K562 (cell line): ENCODE measurements around the gene RXRA. TPM values are rescaled to one million over a fixed set of nuclear protein-coding genes. Genes with fewer than 3 reads are reported as not detected.

ENCODE experiments used
- ATF3 ChIP-seq, 2 experiments: fragments of 450-650 bp in 1 of 2; sonication (generic) in 1 of 2; formaldehyde crosslinking in 1 of 2; IDR thresholded peaks in 1 of 2; conservative IDR thresholded peaks in 1 of 2; 2 replicates each; pipeline versions ENCODE4 v1.6.1 to v1.8.1; 2016 to 2023; ENCODE audit warnings: mild to moderate bottlenecking in 2 of 2, moderate library complexity in 2 of 2, inconsistent platforms in 1 of 2, missing genetic modification reagents in 1 of 2
- CBFB ChIP-seq: sonication (generic); formaldehyde crosslinking; IDR thresholded peaks from 2 replicates; pipeline ENCODE4 v1.4.0; 2020; ENCODE audit warnings: mild to moderate bottlenecking, missing genetic modification reagents
- CHAMP1 ChIP-seq: fragments of 450-650 bp; IDR thresholded peaks from 2 replicates; pipeline ENCODE4 v1.6.1; 2016; ENCODE audit warnings: mild to moderate bottlenecking
- EGR1 ChIP-seq: fragments of 450-650 bp; conservative IDR thresholded peaks from 2 replicates; pipeline ENCODE4 v1.6.1; 2017; ENCODE audit warnings: mild to moderate bottlenecking
- FOSL1 ChIP-seq: fragments of 200-800 bp; sonication (Bioruptor generic); conservative IDR thresholded peaks from 2 replicates; pipeline ENCODE4 v1.6.1; 2016; ENCODE audit warnings: missing genetic modification characterization, missing compliant biosample characterization
- FOXP1 ChIP-seq: sonication (generic); formaldehyde crosslinking; IDR thresholded peaks from 2 replicates; pipeline ENCODE4 v1.8.0; 2022; ENCODE audit warnings: mild to moderate bottlenecking, missing genetic modification reagents
- HNRNPH1 ChIP-seq: fragments of 200-400 bp; formaldehyde crosslinking; optimal IDR thresholded peaks from 2 replicates; pipeline ENCODE3; 2017; ENCODE audit warnings: low read depth, mild to moderate bottlenecking, low read length, moderate library complexity
- KAT7 ChIP-seq: sonication (generic); formaldehyde crosslinking; IDR thresholded peaks from 2 replicates; pipeline ENCODE4 v1.8.0; 2022; ENCODE audit warnings: missing genetic modification reagents, mild to moderate bottlenecking, borderline replicate concordance
- NFIX ChIP-seq: fragments of 250-450 bp; sonication (Bioruptor Pico); IDR thresholded peaks from 2 replicates; pipeline ENCODE4 v1.4.0; 2020; ENCODE audit warnings: low read depth, mild to moderate bottlenecking, moderate library complexity
- OTX1 ChIP-seq: fragments of 450-650 bp; formaldehyde crosslinking; IDR thresholded peaks from 2 replicates; pipeline ENCODE4 v1.4.0; 2022; ENCODE audit warnings: mild to moderate bottlenecking
- POLR3A ChIP-seq: IDR thresholded peaks from 2 replicates; pipeline ENCODE4 v1.6.1; 2011; ENCODE audit warnings: borderline replicate concordance, mild to moderate bottlenecking, moderate library complexity; ENCODE audit not compliant: insufficient read length, insufficient read depth; ENCODE audit errors: extremely low read depth
- PURB ChIP-seq: sonication (generic); formaldehyde crosslinking; IDR thresholded peaks from 2 replicates; pipeline ENCODE4 v1.9.0; 2021; ENCODE audit warnings: low read depth, mild to moderate bottlenecking, missing genetic modification reagents
- RCOR1 ChIP-seq, 2 experiments: IDR thresholded peaks; 2 replicates each; pipeline ENCODE4 v1.6.1; 2012; ENCODE audit warnings: low read depth in 2 of 2, low read length in 2 of 2, borderline replicate concordance in 1 of 2, improper control_type of control experiment in 1 of 2
- SPI1 ChIP-seq: IDR thresholded peaks from 2 replicates; pipeline ENCODE4 v1.6.1; 2011; ENCODE audit warnings: low read depth, low read length, control low read depth, borderline replicate concordance
- TAF1 ChIP-seq: IDR thresholded peaks from 2 replicates; pipeline ENCODE4 v1.6.1; 2011; ENCODE audit warnings: mild to moderate bottlenecking, low read length, moderate library complexity; ENCODE audit not compliant: insufficient read depth, control insufficient read depth, severe bottlenecking; ENCODE audit errors: extremely low read depth
- ZNF174 ChIP-seq: fragments of 250-450 bp; sonication (Bioruptor Pico); IDR thresholded peaks from 2 replicates; pipeline ENCODE4 v1.4.0; 2020; ENCODE audit warnings: mild to moderate bottlenecking
- ZNF395 ChIP-seq: fragments of 200-800 bp; sonication (Bioruptor generic); IDR thresholded peaks from 2 replicates; pipeline ENCODE4 v1.6.1; 2017; ENCODE audit warnings: missing genetic modification characterization, missing compliant biosample characterization
- ZNF77 ChIP-seq: fragments of 250-450 bp; sonication (Bioruptor Pico); IDR thresholded peaks from 2 replicates; pipeline ENCODE4 v1.5.0; 2020
- ZNF79 ChIP-seq: fragments of 250-450 bp; sonication (Bioruptor Pico); IDR thresholded peaks from 2 replicates; pipeline ENCODE4 v1.4.0; 2020; ENCODE audit warnings: low read depth, mild to moderate bottlenecking, moderate library complexity
- polyA plus RNA-seq, 8 experiments: library from polyadenylated mRNA; depleted of rRNA in 4 of 8; stranded (reverse) in 5 of 8; unstranded in 3 of 8; fragments of >200 nt; fragmentation: Nextera tagmentation in 2 of 8; fragmentation: Illumina TruSeq in 1 of 8; extraction: Ambion mirVana in 2 of 8; extraction: Trizol in 1 of 8; gene quantifications; 2 replicates each; pipeline versions ENCODE4 v1.2.1 to v1.2.3, GENCODE V29; 2011 to 2014; ENCODE audit warnings: inconsistent platforms in 1 of 8, missing spikeins in 1 of 8
- total RNA-seq, 7 experiments: library from RNA; depleted of rRNA in 6 of 7; stranded (reverse); fragments of >200 nt in 6 of 7; fragmentation: Illumina TruSeq in 2 of 7; extraction: Trizol in 2 of 7; gene quantifications; 2 replicates each; pipeline versions ENCODE4 v1.2.1 to v1.2.3, GENCODE V29; 2011 to 2021; ENCODE audit warnings: low replicate concordance in 1 of 7
- TF ChIP-seq, protein P1 (sequence below): fragments of 250-450 bp; sonication (Bioruptor Pico); IDR thresholded peaks from 2 replicates; pipeline ENCODE4 v1.9.0; 2021; ENCODE audit warnings: mild to moderate bottlenecking, inconsistent platforms

RXRA gene
- total and polyA plus RNA-seq, 9 of the 15 experiments (the other 6 are each of a cell fraction or from before 2014, with no cell fraction given) = 0.35 to 23.6 (median 4.6) TPM

DNA sequence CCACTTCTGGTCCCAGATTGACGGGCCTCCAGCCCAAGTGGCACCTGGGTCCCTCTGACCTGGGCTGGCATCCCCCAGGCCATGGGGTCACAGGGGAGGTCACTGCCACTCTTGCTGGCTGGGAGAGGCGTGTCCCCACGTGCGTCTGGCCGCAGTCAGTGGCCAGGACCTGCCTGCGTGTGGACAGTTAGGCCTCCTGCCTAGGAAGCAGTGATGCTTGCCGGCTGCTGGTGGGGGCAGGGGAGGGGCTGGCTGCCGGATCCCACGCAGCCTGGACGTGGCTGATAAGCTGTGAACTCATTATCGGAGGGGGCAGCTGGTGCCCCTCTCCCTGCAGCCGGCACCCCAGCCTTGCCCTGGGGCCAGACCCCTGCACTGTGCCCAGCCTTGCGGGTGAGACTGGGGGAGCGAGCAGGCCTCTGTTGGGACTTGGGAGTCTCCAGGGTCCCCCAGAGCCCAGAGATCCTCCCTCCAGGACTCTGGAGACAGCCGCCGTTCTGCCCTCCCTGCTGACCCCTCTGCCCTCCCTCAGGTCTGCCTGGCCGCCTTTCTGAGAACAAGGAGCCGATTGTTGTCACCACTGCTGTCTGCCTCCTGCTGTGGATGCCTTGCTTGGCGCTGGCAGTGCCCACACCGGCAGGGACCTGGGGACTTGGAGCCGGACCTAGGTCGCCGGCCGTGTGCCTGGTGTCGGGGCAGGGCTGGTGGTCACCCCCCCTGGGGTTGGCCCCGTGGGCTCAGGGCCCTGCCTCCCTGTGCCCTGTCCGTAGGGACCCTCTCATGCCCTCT lies 12.3 kb downstream of the RXRA start (continued):
- TF ChIP-seq OTX1 = no peak
- TF ChIP-seq HNRNPH1 = no peak
- TF ChIP-seq NFIX = no peak
- peak; percentile 40 for TF ChIP-seq FOSL1 (tag)
- TF ChIP-seq POLR3A = no peak
- TF ChIP-seq PURB (CRISPR knock-in tag) = no peak
- peak; percentile 42 for TF ChIP-seq TAF1
- TF ChIP-seq ATF3 (IDR thresholded peaks at IDR 0.05) = peak; percentile 17; the same call in 1 of the 2 replicates
- TF ChIP-seq ATF3 (CRISPR knock-in tag; conservative IDR thresholded peaks at IDR 0.05) = no peak; the same call in 1 of the 2 replicates
- no peak for TF ChIP-seq ZNF174
- TF ChIP-seq FOXP1 (CRISPR knock-in tag) = peak; percentile 69
- TF ChIP-seq RCOR1 (IDR thresholded peaks at IDR 0.05; ENCODE audit: borderline replicate concordance in 1 of 2, low read depth in 2 of 2, low read length in 2 of 2) = peak; percentile 86 to 96; a peak in 3 of 4 replicates
- TF ChIP-seq KAT7 (CRISPR knock-in tag) = no peak
- no peak; the same call in 1 of the 2 replicates for TF ChIP-seq CHAMP1
- no peak for TF ChIP-seq ZNF79
- TF ChIP-seq EGR1 = peak; percentile 94
- TF ChIP-seq SPI1 = no peak
- peak; percentile 97 for TF ChIP-seq ZNF395 (CRISPR knock-in tag)
- no peak for TF ChIP-seq ZNF77 (CRISPR knock-in tag)
- no peak for TF ChIP-seq CBFB
- TF ChIP-seq, protein P1, sequence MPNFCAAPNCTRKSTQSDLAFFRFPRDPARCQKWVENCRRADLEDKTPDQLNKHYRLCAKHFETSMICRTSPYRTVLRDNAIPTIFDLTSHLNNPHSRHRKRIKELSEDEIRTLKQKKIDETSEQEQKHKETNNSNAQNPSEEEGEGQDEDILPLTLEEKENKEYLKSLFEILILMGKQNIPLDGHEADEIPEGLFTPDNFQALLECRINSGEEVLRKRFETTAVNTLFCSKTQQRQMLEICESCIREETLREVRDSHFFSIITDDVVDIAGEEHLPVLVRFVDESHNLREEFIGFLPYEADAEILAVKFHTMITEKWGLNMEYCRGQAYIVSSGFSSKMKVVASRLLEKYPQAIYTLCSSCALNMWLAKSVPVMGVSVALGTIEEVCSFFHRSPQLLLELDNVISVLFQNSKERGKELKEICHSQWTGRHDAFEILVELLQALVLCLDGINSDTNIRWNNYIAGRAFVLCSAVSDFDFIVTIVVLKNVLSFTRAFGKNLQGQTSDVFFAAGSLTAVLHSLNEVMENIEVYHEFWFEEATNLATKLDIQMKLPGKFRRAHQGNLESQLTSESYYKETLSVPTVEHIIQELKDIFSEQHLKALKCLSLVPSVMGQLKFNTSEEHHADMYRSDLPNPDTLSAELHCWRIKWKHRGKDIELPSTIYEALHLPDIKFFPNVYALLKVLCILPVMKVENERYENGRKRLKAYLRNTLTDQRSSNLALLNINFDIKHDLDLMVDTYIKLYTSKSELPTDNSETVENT (CRISPR knock-in tag) = no peak
